Activated T-cell treated with anti-CD3 and anti-CD28 coated beads, Interleukin-2, amount 50 U/mL, for 24 hours (primary cell): ENCODE measurements around the gene KLF4.

ENCODE experiments used
- DNase-seq: peaks from one replicate; pipeline ENCODE4 v3.0.0-alpha.2; 2020
- H3K27ac Mint-ChIP-seq: 2 replicates; pipeline ENCODE4 v1.8.0; 2020; ENCODE audit warnings: mild to moderate bottlenecking, mixed read lengths
- H3K27me3 Mint-ChIP-seq: 2 replicates; pipeline ENCODE4 v1.8.0; 2020; ENCODE audit warnings: mixed read lengths
- H3K36me3 Mint-ChIP-seq: 2 replicates; pipeline ENCODE4 v1.8.0; 2020; ENCODE audit warnings: low read depth, mixed read lengths
- H3K4me1 Mint-ChIP-seq: 2 replicates; pipeline ENCODE4 v1.8.0; 2020; ENCODE audit warnings: low read depth, mixed read lengths
- H3K4me3 Mint-ChIP-seq: 2 replicates; pipeline ENCODE4 v1.8.0; 2020; ENCODE audit warnings: mild to moderate bottlenecking, moderate library complexity, mixed read lengths
- H3K9me3 Mint-ChIP-seq: 2 replicates; pipeline ENCODE4 v1.8.0; 2020; ENCODE audit warnings: mixed read lengths

KLF4 gene

DNA sequence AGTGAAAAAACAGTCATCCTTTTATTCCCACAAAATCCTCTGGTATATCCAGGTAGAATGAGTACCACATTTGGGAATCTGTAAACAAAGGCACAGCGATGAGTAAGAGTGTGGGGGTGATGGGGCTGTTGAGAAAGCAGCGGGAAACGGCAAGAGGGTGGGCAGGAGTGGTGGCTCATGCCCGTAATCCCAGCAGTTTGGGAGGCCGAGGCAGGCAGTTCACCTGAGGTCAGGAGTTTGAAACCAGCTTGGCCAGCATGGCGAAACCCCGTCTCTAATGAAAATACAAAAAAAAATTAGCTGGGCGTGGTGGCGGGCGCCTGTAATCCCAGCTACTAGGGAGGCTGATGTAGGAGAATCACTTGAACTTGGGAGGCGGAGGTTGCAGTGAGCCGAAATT lies 43.1 kb downstream of the KLF4 start:
- Mint-ChIP-seq H3K36me3 (no peaks in the 10 kb centered on the region), H3K27me3 (peaks cover 3% of the 10 kb centered on the region)

GRCh38 chr9:107443786-107444185 lies 45.8 kb downstream of the KLF4 start:
- Mint-ChIP-seq H3K9me3 (no peaks in the 10 kb centered on the region), H3K36me3 (no peaks in the 10 kb centered on the region), H3K27ac (no peak overlapping the region), H3K4me3 (no peak overlapping the region), H3K4me1 (no peaks in the 10 kb centered on the region), H3K27me3 (peaks cover 5% of the 10 kb centered on the region)
- DNase-seq, result no peak

More for the DNA sequence above, 43.1 kb downstream of the KLF4 start:
- DNase-seq, result no peak
- Mint-ChIP-seq H3K4me1 (no peaks in the 10 kb centered on the region), H3K4me3 (no peak overlapping the region), H3K9me3 (no peaks in the 10 kb centered on the region), H3K27ac (no peak overlapping the region)

GRCh38 chr9:107439991-107440456 lies 49.5 kb downstream of the KLF4 start:
- no peak for DNase-seq
- H3K27me3 Mint-ChIP-seq, result peaks cover 3% of the 10 kb centered on the region
- H3K27ac Mint-ChIP-seq, result no peak overlapping the region
- no peaks in the 10 kb centered on the region for H3K36me3 Mint-ChIP-seq
- H3K4me3 Mint-ChIP-seq, result no peak overlapping the region
- H3K4me1 Mint-ChIP-seq, result no peaks in the 10 kb centered on the region
- H3K9me3 Mint-ChIP-seq, result no peaks in the 10 kb centered on the region

DNA sequence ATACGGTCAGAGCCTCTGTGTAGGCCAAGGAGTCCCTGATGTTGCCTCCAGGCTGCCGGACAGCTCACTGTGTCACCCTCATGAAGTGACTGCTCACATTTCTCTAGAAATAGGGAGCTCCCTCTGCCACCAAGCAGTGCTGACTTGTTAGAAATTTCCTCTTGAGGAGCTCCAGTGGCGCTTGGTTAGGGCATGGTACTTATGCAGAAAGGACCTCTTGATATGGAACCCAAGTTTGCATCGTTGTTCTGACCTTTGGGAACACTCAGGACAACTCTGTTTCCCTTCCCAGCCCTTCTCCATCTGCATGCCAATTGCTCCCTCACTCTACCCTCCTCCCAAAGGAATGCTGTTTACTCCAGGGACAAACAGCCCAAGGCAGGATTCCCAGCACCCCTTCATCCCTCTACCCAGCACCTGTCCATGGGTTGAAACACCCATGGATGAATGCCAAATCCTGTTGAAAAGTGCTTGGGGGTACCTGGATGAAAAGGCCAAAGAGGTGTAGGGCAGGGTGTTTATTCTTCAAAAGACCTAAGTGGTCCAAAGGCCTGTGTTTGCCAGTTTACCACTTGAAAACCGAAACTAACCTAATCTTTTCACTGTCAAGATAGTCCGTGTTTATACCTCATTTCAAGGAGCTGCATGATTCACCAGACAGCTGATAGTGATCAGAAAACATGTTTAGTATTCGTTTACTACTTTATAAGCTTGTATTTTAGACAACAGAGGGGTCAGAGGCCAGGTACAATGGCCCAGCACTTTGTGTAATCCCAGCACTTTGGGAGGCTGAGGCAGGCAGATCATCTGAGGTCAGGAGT lies 51.1 kb downstream of the KLF4 start:
- no peaks in the 10 kb centered on the region for H3K9me3 Mint-ChIP-seq
- H3K4me3 Mint-ChIP-seq, result no peak overlapping the region
- no peak for DNase-seq
- no peaks in the 10 kb centered on the region for H3K36me3 Mint-ChIP-seq
- H3K27ac Mint-ChIP-seq, result no peak overlapping the region
- no peaks in the 10 kb centered on the region for H3K4me1 Mint-ChIP-seq
- H3K27me3 Mint-ChIP-seq, result peaks cover 3% of the 10 kb centered on the region

- no peak overlapping the region for H3K4me3 Mint-ChIP-seq
These were observed 51.9 kb downstream of the KLF4 start for GRCh38 chr9:107437716-107438115.

GRCh38 chr9:107435415-107435814 lies 54.2 kb downstream of the KLF4 start:
- Mint-ChIP-seq H3K36me3 (no peaks in the 10 kb centered on the region), H3K4me3 (no peak overlapping the region), H3K27me3 (peaks cover 2% of the 10 kb centered on the region), H3K9me3 (no peaks in the 10 kb centered on the region), H3K4me1 (no peaks in the 10 kb centered on the region), H3K27ac (no peak overlapping the region)
- no peak for DNase-seq

More at GRCh38 chr9:107437716-107438115, 51.9 kb downstream of the KLF4 start:
- DNase-seq, result no peak
- no peak overlapping the region for H3K27ac Mint-ChIP-seq
- no peaks in the 10 kb centered on the region for H3K4me1 Mint-ChIP-seq
- no peaks in the 10 kb centered on the region for H3K9me3 Mint-ChIP-seq
- no peaks in the 10 kb centered on the region for H3K36me3 Mint-ChIP-seq
- peaks cover 3% of the 10 kb centered on the region for H3K27me3 Mint-ChIP-seq
